ENCODE data around the gene PEPD.
"Not testable (repeated sequence)": the region's sequence is repeated elsewhere in the genome, so short reads cannot be mapped to it uniquely, and the experiment has no call there.

Gene PEPD

DNA sequence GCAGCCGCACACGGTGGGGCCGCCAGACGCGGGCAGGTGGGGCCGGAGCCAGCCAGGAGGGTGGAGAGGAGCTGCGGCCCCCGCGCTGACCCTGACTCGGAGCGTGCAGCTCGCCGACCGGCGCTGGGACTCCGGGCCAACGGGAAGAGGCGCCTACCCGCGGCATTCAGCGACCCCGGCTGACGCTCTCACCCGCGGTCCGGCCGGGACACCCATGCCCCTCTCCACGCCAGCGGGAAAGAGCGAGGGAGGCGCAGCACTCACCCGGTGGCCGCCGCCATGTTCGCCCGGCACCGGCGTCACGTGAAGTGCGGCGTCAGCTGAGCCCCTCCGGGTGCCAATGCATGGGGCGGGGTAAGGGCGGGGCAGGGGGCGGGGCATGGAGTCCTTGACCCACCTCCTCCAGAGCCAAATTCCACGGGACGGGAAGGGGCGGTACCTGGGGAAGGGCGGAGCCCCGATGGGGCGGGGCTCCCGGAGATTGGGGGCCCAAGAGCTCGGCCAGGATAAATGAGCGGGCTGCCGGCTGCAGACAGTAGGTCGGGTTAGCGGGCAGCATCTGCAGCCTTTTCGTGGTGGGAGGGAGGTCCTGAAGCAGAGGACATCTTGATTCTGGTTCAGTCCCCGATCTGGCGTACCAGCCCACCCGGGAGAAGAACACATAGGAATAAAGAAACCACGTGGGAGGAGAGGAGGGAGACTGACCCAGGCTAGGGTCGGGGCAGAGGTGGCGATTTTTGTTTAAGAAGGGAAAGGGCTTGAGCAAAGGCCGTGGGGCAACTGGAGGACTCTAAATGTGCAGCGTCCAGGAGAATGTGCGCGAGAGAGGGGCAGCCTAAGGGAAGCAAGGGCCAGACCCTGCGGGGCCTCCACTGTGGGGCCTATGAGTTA, at the start of gene PEPD:
Gene PEPD (minus strand): TSS at position 312 of the 891 bp plus-strand sequence. CDS start 31 bp downstream, at position 281.
- peak; percentile 98 for DNase-seq

GRCh38 chr19:33569821-33570220, 48.2 kb upstream of the PEPD start:
- no peak for DNase-seq

DNA sequence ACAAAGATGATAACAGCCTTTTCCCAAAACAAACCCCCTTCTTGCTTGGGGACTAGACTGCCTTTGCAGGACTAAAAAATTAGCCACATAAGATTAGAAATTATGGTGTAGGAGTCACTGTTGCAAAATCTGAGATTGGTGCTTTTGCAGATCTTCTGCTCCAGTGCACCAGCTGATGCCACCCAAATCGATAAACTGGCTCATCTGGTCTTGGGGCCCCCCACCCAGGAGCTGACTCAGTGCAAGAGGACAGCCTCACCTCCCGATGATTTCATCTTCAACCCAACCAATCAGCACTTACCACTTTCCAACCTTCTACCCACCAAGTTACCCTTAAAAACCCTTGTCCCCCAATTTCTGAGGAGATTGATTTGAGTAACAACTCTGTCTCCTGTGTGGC, 47.1 kb upstream of the PEPD start:
- no peak for DNase-seq

GRCh38 chr19:33564836-33565338, 43.3 kb upstream of the PEPD start:
- DNase-seq: no peak

DNA sequence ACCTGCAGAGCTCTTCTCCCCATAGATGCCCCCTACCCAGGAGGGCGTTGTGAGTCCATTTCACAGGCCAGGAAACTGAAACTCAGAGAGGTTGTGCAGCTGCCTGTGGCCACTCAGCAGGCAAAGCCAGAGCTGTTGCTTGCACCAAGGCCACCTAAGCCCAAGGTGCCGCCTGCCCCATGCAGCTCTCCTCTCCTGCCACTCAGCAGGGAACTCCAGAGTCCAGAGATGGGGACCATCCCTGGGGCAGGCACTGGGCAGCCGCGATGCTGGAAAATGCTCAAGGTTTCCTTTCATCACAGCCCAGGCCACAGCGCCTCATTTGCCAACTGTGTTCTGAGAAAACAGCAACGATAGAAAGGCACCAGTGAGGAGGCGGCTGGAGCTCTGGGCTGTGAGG, 41.0 kb upstream of the PEPD start:
- DNase-seq: no peak

- not testable (repeated sequence) for DNase-seq
Observed at GRCh38 chr19:33561666-33562065, 40.1 kb upstream of the PEPD start.

DNA sequence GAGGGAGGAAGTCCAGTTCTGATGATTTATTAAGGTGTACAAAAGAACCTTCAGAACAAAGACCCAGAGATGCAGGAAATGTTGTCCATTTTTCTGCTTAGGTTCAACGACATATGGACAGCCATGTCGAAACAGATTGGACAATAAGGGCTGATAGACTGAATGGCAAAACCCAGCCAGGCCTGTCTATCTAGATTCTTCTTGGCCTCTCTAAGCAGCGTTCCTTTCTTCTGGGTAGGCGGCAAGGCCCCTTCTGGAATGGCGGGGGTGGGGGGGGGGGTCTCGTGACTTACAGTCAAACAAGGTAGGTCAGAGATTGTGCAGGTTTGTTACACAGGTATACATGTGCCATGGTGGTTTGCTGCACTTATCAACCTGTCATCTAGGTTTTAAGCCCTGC, 39.7 kb upstream of the PEPD start:
- no peak for DNase-seq

GRCh38 chr19:33559996-33560395, 38.4 kb upstream of the PEPD start:
- no peak for DNase-seq

DNA sequence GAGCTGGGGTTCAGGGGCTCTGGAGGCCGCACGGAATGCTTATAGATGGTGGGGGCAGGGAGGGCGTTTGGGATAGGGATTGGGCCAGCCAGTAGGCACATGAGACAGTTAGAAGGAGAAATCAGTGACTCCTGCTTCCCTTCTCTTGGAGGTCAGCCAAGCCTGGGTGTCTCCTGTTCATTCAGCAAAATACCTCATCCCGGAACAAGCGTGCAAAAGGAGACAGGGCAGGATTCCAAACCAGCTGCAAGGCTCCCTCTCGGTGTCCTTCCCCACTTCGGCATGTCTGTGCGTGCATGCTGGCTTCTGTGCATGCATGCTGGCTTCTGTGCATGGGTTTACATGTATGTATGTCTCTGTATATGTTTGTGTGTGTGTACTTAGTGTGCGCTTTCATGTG, 37.3 kb upstream of the PEPD start:
- DNase-seq: no peak

DNA sequence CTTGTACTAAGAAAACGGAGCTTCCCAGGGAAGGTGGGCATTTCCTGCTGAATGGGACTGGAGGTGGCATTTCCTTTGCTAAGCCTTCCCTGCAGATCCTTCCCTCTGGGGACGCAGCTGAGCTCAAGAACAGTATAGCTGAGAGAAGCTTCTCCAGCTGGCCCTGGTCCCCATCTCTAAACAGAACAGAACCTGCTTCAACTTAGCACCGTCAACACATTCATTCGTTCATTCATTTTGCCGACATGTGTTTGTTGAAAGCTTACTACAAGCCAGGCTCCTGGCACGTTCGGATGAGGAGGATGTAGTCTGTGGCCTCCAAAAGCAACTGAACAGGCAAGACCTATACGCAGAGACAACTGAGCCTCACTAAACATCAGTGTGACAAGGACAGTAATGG, 36.6 kb upstream of the PEPD start:
- no peak for DNase-seq

- DNase-seq: no peak
Observed at GRCh38 chr19:33557720-33558119, 36.1 kb upstream of the PEPD start.

DNA sequence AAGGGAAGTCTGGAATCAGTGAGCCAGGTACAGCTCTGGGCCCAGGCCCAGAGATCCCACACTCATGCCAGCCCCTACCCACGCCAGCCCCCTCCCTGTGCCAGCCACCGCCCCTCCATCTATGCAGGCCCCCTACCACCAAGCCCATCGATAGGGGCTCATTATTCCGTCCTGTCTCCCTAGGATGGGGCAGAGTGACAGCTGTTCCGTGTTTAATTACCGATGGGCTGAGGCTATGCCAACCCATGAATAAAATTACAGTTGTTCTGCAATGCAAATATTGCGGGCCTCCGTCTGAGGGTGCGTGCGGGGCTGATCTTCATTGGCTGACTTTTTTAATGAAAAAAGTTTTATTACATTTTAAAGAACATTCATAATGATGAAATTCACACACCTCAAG, 35.6 kb upstream of the PEPD start:
- DNase-seq: no peak

DNA sequence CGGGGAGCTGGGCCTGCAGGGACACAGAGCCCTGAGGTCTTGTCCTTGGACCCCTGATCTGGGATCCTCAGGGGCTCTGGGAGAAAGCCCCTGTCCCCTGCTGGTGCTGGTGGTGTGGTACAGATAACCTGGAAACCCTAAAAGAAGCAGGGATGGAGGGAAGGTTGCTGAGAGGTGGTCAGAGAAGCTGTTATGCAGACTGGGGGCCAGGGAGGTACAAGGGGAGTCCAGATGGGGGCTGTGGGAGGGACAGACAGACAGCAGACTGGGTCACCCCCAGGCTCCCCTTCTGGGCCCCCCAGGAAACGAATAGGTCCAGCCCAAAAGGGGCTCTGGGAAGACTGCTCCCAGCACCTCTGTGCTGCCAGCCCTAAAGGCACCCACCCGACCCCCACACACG, 34.7 kb upstream of the PEPD start:
- DNase-seq: no peak

DNA sequence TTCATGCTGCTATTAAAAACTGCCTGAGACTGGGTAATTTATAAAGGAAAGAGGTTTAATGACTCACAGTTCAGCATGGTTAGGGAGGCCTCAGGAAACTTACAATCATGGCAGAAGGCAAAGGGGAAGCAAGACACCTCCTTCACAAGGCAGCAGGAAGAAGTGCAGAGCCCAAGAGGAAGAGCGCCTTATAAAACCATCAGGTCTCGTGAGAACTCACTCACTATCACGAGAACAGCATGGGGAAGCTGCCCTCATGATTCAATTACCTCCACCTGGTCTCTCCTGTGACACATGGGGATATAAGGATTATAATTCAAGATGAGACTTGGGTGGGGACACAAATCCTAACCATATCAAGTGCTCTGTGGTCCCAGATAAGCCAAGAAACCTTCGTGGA, 34.1 kb upstream of the PEPD start:
- DNase-seq: not testable (repeated sequence)

GRCh38 chr19:33554821-33555220, 33.2 kb upstream of the PEPD start:
- DNase-seq: no peak

DNA sequence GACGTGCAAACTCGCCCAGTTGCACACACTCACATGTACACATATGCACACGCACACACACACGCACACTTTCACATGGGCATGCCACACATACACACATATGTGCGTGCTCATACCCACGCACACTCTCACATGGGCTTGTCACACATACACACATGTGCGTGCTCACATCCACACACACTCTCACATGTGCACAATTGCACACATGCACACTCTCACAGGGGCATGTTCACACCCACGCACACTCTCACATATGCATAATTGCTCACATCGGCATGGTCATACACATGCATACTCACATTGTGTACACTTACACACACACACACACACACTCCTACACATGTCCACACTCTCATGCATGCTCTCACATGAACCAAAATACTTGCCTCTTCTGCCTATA, 32.8 kb upstream of the PEPD start:
- DNase-seq: no peak

DNA sequence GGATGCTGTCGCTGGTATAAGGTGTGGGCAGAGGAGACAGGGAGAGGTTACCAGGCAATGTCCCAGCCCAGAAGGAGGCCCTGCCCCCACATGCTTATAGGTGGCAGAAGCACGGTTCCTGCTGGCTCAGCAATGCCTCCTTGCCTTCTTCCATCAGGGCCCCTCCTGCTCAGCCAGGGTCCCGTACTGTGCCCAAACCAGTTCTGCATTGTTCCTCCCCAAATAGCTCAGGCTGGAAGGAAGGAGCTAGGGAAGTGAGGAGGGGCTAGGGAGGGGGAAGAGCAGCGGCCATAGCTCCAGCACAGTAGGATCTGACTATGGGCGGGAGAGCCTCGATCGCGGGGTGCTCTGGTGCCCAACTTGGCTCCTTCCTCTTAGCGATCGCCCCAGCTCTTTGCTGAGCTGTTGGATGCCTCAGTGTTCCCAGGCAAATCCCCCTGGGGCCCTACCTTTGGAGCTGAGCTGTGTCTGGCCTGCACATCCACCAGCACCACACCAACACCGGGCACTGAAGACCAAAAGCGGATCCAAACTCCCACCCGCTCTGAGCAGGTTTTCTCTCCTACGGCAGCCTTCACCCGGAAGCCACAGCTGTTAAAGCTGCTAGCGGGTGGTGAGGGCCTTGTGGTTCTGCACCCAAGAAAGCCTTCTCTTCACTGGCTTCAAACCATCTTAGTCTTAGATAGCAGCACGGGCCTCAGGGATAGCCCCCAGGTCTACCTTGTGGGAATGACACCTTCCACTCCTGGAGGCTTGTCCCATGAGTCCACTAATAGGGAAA, 32.1 kb upstream of the PEPD start:
- DNase-seq: no peak

DNA sequence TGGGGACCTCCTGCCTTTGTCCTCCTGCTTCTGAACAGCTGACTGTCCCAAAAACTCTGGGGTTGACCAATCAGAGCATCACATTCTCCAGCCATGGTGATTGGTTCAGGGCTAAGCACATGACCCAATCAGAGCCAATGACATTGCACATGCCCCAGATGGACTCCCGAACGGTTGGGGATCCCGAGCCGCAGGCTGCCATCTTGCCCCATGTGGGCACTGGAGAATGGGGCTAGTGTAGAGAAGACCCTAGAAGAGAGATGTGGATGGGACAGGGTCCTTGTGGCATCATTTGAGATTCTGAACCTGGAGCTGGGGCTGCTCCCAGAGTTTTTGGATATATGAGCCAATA, 31.3 kb upstream of the PEPD start:
- no peak for DNase-seq

GRCh38 chr19:33552191-33552927, 30.8 kb upstream of the PEPD start:
- DNase-seq: no peak

DNA sequence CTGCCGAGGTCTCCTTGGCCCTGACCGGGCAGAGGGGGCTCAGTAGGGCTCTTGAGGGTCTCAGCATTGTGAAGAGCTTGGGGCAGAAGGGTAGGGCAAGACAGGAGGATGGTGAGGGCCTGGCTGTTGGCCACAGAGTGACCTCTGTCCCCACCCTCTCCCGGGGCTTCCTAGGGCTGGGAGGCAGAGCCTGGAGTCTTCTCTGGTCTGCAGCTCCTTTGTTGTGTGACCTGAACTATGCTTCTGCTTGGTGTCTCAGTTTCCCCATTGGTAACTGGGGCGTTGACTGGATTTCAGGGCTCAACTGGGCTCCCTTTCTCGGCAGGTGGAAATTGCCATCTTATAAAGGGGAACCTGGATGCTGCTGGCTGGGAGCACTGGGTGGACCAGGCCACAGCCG, 30.1 kb upstream of the PEPD start:
- DNase-seq: no peak

DNA sequence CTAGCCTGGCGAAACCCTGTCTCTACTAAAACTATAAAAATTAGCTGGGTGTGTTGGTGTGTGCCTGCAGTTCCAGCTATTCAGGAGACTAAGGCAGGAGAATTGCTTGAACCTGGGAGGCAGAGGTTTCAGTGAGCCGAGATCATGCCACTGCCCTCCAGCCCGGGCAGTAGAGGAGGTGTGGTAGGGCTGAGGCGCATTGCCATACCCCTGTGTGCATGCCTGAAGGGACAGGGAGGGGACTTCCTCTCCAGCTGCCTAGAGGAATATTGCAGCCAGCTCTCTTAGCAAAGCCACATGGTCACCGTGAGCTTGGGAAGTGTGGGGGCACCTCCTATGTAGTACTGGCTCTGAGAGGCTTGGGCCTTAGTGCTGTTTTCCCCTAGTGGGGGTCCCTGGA, 29.2 kb upstream of the PEPD start:
- DNase-seq: no peak

GRCh38 chr19:33547676-33548075, 26.1 kb upstream of the PEPD start:
- no peak for DNase-seq

GRCh38 chr19:33546656-33547055, 25.1 kb upstream of the PEPD start:
- no peak for DNase-seq

Measured in NCI-H345 (cell line).